NCI-H1417 treated with DMSO at 0.1 percent for 48 hours (cell line): ENCODE results near the gene GRAMD4.

ENCODE experiments used
- DNase-seq: peaks from one replicate; lab custom pipeline; 2025; lab: John Stamatoyannopoulos, UW

GRAMD4 gene

DNA sequence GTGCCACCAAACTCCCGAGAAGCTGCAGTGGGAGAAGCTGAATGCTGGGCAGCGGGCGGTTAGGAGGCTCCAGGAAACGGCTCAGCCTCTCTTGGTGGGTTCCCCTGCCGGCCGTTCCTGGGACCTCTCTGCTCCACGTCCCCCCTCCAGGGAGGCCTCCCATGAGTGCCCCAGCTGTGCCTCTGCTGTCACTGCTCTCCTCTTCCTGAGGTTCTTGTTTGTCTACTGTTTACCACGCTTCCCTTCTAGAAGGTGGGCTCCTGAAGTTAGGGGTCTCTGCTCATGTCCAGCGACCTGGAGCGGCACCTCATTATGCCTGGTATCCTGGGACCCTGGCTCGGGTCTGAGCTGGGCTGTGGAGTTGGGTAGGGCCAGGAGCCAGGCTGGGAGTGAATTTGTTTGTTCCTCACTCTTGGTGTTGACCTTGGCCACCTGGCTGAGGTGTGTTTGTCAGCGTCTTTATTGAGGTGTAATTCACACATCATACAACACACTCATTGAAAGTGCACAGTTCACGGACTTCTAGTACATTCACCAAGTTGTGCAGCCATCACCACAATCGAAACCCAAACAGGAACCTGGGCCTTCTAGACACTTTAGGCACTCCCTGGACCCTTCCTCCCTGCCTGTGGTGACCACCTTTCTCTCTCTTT lies 37.8 kb upstream of the GRAMD4 start:
- DNase-seq: no peak

DNA sequence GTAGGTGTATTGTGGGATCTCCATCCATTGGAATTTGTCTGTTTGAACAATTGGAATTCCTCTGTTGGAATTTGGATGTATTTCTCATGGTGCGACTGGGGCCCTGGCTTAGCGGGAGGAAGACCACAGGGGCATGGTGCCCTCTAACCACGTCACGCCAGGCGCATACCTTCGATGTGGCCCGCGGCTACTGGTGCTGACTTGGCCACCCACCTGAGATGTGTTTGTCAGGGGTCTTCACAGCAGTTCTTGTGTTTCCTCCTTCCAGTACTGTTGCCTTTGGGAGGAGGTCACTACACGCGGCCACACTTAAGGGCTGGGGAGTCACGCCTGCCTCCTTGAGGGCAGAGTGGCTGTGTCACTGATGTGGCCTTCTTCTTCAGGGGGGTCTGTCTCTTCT lies 36.6 kb upstream of the GRAMD4 start:
- DNase-seq: no peak

DNA sequence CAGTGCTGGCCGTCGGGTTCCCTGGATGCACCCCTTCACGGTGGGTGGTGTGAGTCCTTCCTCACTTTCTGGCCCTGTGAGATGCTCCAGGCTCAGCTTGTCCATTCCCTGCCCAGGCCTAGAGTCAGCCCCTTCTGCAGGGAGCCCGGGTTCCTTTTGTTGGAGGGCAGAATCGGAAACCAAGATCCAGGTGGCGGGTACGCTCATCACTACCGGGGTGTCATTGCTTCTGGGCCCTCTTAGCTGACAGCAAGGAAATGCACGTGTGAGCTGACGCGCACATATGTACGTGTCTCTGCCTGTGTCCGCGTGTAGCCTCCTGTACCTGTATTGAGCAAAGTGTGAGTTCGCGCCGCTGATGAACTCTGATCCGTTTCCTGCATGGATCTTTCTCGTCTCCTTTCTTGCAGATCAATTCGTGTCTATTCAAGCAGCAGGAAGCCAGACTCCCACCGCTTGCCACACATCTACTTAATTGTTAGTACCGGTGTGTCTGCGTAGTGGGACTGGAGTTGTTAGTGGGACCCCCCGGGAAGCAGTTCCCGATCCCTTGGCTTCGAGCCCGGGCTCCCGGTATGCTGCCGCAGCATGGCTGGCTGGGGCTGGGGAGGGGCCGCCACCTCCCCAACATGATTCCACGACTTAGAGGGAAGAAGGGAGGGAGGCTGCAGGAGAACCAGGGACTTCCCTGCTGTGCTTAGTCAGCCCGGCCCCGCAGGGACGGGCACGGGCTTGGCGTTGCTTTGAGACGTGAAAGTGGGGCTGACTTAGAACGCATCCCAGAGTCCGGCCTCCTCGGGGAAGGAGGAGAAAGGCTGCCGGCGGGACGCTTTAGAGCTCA lies 35.9 kb upstream of the GRAMD4 start:
- DNase-seq: no peak

- no peak for DNase-seq
Measured at GRCh38 chr22:46585340-46586122, 34.7 kb upstream of the GRAMD4 start.

DNA sequence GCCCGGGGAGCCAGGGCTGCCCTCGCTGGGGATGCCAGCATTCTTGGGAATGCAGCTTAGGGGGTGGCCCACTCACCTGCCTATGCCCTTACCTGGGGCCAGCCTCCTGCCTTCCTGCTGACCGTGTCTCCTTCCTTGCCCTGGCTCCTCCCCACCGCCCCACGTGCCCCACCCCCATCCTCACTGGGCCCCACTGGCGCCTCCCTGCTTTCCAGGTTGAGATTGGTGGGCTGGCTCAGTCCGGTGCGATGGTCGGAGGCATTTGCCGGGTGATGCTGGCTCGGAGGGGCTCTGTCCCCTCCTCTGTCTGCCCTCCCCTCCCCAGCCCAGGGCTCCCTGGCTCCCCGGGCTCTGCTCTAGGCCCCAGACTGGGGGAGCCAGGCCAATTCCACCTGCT lies 34.1 kb upstream of the GRAMD4 start:
- DNase-seq: no peak

- DNase-seq: no peak
Measured at GRCh38 chr22:46586531-46587011, 33.6 kb upstream of the GRAMD4 start.

DNA sequence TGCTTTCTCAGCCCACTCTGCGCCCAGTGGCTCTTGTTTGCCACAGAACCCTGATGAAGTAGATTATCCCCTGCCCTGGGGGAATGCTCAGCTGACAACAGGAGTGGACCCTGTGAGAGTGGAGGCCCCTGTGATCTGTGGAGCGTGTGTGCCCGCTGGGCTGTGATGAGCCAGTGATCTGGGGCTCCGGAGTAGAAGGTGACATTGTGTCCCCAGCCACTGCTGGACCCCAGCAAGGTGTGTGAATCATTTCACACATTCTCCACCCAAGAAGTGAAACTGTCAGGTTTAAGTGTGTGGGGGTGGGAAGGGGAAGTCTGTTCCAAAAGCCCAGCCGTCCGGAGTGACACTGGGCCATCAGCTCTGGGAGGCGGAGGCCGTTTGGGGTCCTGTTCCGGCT lies 33.1 kb upstream of the GRAMD4 start:
- DNase-seq: no peak

DNA sequence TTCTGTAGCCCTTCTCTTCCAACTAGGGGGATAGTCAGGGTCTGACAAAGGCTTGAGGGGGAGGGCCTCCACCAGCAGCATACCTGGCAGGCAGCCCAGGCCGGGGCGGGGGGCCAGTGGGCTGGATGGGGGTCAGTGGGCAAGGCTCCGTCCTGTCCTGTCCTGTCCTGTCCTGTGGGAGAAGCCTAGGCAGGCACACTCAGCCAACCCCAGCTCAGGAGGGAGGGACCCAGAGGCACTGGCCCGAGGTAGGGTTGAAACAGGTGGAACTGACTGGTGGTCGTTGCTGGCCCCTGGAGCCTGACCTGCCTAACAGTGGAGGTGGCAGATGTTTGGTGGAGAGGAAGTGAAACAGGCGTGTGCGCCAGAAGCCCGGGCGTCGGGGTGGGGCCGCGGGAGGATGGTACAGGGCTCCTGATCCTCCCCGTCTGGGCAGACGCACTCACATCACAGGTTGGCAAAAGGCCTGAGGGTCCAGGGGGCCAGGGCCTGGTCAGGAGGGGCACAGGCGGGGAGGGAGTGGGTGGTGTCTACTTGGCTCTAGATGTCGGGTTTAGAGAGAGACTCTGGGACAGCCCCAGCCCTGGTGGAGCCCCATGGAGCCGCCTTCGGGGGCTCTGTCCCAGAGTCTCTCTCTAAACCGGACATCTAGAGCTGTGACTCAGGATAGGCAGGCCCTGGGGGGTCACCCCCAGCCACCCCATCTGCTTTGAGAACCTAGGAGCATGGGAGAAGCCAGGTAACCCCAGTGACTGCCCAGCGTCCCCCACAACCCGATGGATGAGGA lies 32.5 kb upstream of the GRAMD4 start:
- DNase-seq: no peak

DNA sequence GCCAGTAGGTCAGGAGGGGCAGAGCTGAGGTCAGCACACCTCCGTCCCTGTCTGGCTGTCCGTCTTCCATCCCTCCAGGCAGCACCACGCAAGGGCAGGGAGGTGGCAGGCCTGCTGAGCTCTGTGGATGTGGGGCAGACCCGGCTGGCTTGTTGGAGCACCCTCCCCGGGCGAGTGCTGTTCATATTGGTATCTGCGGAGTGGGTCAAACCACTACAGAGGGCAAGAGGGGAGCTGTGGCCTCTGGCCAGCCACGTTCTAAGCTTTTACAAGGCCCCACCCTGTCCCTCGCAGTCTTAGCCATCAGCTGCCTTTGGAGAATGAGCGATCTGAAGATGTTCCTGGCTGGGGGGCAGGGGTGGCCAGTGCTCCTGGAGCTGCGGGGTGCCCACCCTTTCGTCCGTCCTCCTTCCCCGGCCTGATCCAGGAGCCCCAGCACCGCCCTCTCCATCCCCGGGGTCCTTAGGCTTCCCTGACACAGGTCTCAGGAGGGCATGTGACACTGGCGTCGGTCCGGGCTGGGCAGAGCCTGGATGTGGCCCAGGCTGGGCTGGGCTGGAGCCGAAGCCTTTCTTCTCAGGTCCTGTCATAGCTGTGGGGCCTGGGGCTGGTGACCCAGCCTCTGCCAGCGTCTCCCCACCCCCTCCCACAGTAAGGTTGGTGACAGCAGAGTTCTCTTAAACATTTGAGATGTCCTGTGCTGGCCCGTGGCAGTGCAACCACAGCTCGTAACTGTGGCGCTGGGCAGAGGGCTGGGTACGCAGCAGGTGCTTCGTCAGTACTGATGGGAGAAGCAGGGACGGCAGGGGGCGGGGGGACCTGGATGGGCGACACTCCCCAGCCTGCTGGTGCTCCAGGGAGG lies 31.7 kb upstream of the GRAMD4 start:
- no peak for DNase-seq

DNA sequence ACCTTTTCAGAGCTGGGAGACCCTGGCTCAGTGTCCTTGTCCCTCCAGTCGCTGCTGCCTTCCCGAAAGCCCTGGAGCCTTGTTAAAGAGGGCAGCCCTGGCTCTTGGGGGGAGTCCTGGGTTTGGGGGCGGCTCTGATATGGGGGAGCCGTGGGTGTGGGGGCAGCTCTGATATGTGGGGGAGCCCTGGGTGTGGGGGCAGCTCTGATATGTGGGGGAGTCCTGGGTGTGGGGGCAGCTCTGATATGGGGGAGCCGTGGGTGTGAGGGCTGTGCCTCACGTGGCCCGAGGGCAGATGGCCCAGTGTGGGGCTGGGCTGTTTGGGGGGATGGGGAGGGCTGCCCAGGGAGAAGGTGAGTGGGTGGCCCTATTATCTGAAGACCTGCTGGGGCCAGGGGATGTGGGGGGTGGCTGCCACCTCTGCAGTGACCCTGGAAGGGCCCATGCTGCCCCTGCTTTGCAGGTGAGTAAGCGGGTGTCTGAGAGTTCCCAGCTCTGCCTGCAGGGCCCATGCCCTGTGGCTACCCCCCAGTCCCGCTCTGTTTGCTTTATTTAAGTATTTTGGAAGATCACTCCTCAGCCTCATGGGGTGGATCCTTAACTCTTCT lies 30.9 kb upstream of the GRAMD4 start:
- DNase-seq: no peak

DNA sequence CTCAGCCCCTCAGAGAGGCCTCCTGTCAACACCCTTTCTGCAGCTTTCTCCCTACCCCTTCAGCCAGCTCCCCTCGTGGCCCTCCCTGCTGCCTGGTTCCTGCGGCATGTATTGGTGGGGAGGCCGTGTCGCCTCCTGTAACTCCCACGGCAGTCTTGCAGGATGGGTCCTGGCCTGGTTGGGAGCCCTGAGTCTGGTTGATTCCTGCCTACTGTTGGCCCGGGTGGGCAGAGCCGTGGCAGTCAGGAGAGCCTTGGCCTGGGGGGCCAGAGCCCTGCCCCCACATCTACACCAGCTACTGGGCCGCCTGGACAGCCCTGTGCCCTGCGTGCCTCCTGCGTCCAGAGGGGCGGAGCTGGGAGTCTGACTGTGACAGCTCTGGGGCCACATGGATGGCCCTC lies 30.3 kb upstream of the GRAMD4 start:
- no peak for DNase-seq

DNA sequence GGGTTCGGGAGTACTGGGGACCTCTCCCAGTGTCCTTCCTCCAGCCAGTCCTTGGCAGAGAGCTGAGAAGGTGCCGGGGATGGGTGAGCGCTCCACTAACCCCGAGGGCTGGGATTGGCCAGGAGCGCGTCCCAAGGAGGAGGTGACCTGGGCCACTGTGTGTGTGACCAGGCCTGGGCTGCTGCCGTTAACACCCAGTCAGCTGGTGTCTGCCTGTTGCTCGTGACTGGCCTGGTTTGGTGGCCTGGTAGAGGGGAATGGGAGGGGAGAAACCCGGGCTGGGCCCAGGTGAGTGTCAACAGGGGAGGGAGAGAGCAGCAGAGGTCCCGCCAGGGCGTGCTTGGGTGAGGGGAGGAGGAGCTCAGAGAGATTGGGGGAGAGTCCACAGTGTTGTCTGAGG lies 29.9 kb upstream of the GRAMD4 start:
- DNase-seq: no peak

DNA sequence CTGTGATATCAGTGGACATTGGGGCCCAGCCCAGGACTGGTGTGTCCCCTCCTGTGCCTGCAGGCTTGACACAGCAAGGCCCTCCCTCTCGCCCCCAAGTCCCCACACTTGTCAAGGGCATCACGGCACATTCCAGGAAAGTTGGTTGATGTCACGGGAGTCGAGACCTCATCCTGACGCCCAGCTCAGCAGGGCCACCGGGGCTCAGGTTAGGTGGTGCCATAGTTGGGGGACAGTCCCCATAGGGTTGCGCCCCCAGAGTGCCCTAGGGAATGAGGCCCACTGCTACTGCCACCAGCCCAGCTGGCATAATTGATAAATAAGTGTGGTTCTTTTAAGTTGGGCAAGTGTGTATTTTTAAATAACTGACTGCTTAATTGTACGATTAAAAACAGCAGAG lies 28.3 kb upstream of the GRAMD4 start:
- DNase-seq: no peak

GRCh38 chr22:46592390-46592872 lies 27.8 kb upstream of the GRAMD4 start:
- no peak for DNase-seq

GRCh38 chr22:46593211-46593681 lies 26.9 kb upstream of the GRAMD4 start:
- no peak for DNase-seq

DNA sequence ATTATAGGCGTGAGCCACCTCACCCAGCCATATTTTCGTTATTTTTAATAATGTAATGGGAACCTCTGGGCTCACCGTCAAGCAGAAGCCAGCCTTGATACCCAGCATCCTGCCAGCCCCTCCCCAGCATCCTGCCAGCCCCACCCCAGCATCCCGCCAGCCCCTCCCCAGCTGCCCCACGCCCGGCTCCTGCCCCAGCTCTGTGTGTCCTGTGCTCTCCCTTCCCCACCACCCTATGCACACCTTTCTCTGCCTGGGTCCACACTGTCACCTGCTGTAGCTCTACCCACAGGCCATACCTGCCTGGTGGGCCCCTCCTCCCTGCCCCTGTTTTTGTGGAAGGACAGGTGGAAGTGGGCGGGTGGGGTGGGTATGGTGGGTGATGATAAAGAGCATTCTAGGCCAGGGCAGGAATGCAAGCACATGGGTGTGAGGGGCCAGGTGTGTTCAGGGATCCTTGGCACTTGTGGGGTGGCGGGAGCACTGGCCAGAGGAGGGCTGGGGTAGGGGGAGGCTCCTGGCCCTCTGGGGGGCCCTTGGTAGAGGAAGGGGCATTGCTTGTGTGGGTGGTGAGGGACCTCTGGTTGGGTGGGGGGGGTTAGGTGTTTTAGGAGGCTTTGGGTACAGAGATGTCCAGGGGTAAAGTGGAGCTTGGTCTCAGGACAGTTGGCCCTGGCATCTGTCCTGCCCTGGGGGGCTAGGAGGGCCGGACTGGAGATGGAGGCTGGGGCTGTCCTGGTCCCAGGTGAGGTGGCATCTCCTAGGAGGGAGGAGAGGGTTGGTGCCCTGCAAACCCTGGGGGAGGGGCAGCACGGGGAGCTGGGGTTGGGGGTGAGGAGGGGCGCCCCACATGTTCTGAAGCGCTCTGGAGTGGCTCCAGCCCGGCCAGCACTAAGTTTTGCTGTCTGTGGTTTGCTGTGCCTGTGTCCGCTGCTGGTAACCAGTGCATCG lies 25.9 kb upstream of the GRAMD4 start:
- no peak for DNase-seq

DNA sequence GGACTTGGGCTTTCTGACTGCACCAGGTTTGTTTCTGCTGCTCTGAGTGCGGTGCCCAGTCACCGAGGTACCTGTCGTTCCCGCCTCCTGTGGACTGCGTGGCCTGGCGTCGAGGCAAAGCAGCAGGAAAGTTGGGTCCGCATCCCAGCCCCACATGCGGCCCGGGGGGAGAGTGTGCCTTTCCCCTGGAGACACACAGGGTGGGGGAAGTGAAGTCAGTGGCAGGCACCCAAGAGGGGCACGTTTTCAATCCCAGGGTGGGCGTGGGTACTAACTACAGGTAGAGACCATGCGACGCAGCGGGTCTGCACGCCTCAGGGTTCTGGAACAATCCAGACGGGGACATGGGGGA lies 25.3 kb upstream of the GRAMD4 start:
- no peak for DNase-seq

DNA sequence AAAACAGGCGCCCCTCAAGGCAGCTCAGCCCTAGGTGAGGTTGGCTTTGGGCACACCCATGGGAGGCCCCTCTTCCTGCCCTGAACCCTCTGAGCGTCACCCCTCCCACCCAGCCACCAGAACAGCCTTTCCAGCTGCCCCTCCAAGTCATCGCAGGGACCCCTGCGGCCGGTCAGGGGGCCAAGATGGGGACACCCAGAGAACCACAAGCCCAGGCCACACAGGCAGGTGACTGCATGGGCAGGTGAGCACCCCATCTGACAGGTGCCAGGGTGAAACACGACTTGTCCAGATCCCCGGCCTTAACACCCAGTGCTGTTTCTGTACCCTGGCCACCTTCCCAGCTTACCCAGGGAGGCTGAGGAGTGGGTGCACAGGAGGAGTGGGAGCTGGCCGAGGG lies 24.6 kb upstream of the GRAMD4 start:
- no peak for DNase-seq

- DNase-seq: no peak
Measured at GRCh38 chr22:46596032-46596441, 24.1 kb upstream of the GRAMD4 start.
